Naive thymus-derived CD4-positive, alpha-beta T cell (primary cell): ENCODE data around the gene CNTF. TPM values are rescaled to one million over a fixed set of nuclear protein-coding genes. Genes with fewer than 3 reads are reported as not detected.

Source experiments
- ATAC-seq: fragments of 150-1000 bp; cut with Tn5 transposase; 2 replicates; pipeline ENCODE4 v1.10.0; 2021; ENCODE audit warnings: mild to moderate bottlenecking, moderate library complexity
- CTCF ChIA-PET: fragments of 350-600 bp; sonication (Branson Sonifier 250); formaldehyde crosslinking; loops from one replicate; lab custom pipeline; 2021; ENCODE audit warnings: antibody characterized with exemption; lab: Charles Lee
- POLR2A ChIA-PET: fragments of 350-600 bp; sonication (Branson Sonifier 250); formaldehyde crosslinking; loops from one replicate; lab custom pipeline; 2021; ENCODE audit warnings: antibody characterized with exemption, inconsistent platforms; lab: Charles Lee
- DNase-seq, 9 donors: peaks; one replicate each; pipeline versions ENCODE4 v3.0.0 to v3.0.0-alpha.2; 2020 to 2022; ENCODE audit warnings: mixed read lengths in 1 of 9
- H3K27ac ChIP-seq: one replicate; pipeline ENCODE4 v1.7.0; 2013; ENCODE audit warnings: mild to moderate bottlenecking, low read depth, low read length, moderate library complexity
- H3K27me3 ChIP-seq, 2 donors: one replicate each; pipeline ENCODE4 v1.7.0; 2013; ENCODE audit warnings: low read length in 2 of 2, mild to moderate bottlenecking in 2 of 2, moderate library complexity in 2 of 2; ENCODE audit not compliant: control insufficient read depth in 2 of 2, insufficient read depth in 2 of 2
- H3K36me3 ChIP-seq, 3 experiments: 1 replicate in 2 of 3; 2 replicates in 1 of 3; pipeline ENCODE4 v1.7.0; 2013; ENCODE audit warnings: low read length in 3 of 3, mild to moderate bottlenecking in 3 of 3, moderate library complexity in 1 of 3; ENCODE audit not compliant: insufficient read depth in 3 of 3, control insufficient read depth in 2 of 3
- H3K4me1 ChIP-seq, 2 donors: one replicate each; pipeline ENCODE4 v1.7.0; 2013; ENCODE audit warnings: low read length in 2 of 2, mild to moderate bottlenecking in 2 of 2, moderate library complexity in 1 of 2; ENCODE audit not compliant: control insufficient read depth in 2 of 2, insufficient read depth in 2 of 2
- H3K4me3 ChIP-seq: 2 replicates; pipeline ENCODE4 v1.7.0; 2013; ENCODE audit warnings: mild to moderate bottlenecking, low read length
- H3K9me3 ChIP-seq, 3 experiments: 1 replicate in 2 of 3; 2 replicates in 1 of 3; pipeline ENCODE4 v1.7.0; 2013; ENCODE audit warnings: low read length in 3 of 3; ENCODE audit not compliant: control insufficient read depth in 2 of 3
- H3K27ac Mint-ChIP-seq, 9 donors: one replicate each; pipeline ENCODE4 v1.8.0; 2020 to 2022; ENCODE audit warnings: mixed read lengths in 9 of 9, mild to moderate bottlenecking in 8 of 9, moderate library complexity in 5 of 9, inconsistent platforms in 2 of 9
- H3K27me3 Mint-ChIP-seq, 5 donors: one replicate each; pipeline ENCODE4 v1.8.0; 2021 to 2022; ENCODE audit warnings: mixed read lengths in 5 of 5, mild to moderate bottlenecking in 1 of 5
- H3K36me3 Mint-ChIP-seq, 5 donors: one replicate each; pipeline ENCODE4 v1.8.0; 2020 to 2022; ENCODE audit warnings: mixed read lengths in 5 of 5, mild to moderate bottlenecking in 3 of 5, inconsistent platforms in 1 of 5
- H3K4me1 Mint-ChIP-seq, 7 donors: one replicate each; pipeline ENCODE4 v1.8.0; 2020 to 2022; ENCODE audit warnings: mixed read lengths in 7 of 7, mild to moderate bottlenecking in 3 of 7, inconsistent platforms in 1 of 7
- H3K4me3 Mint-ChIP-seq, 10 donors: one replicate each; pipeline ENCODE4 v1.8.0; 2020 to 2022; ENCODE audit warnings: mild to moderate bottlenecking in 10 of 10, mixed read lengths in 10 of 10, moderate library complexity in 6 of 10, inconsistent platforms in 2 of 10
- H3K9me3 Mint-ChIP-seq, 11 donors: one replicate each; pipeline ENCODE4 v1.8.0; 2020 to 2022; ENCODE audit warnings: mixed read lengths in 11 of 11, mild to moderate bottlenecking in 4 of 11, inconsistent platforms in 1 of 11, moderate library complexity in 1 of 11
- intact Hi-C, 2 donors: fragments of 100-400 bp; cut with micrococcal nuclease; formaldehyde crosslinking; loops; one replicate each; pipeline ENCODE4 v1.15.1; 2023
- polyA plus RNA-seq, 2 donors: library from polyadenylated mRNA; unstranded; fragments of 300-500 nt; fragmentation: Illumina TruSeq; gene quantifications; one replicate each; pipeline ENCODE4 v1.2.3, GENCODE V29; 2021
- total RNA-seq, 6 experiments: library from RNA in 5 of 6; stranded (reverse) in 5 of 6; gene quantifications; 1 replicate in 5 of 6; 2 replicates in 1 of 6; pipeline ENCODE4 v1.2.3 and lab custom pipeline; 2021 to 2026

Gene CNTF
- total and polyA plus RNA-seq, 7 experiments from 2014 or later, result 0.10 to 4.9 (median 3.7) TPM; not detected in 1

GRCh38 chr11:58592760-58593472 is 29.5 kb upstream of the CNTF start:
- Histone ChIP-seq H3K4me3 (no peak overlapping the region), H3K27ac (no peak overlapping the region), H3K36me3 (peaks cover 0 to 8% (median 0%) of the 10 kb centered on the region in 3 experiments), H3K9me3 (no peaks in the 10 kb centered on the region), H3K27me3 (no peaks in the 10 kb centered on the region), H3K4me1 (peaks cover 0 to 26% of the 10 kb centered on the region in 2 donors)
- peaks cover 39 to 96% (median 88%) of the 10 kb centered on the region in 7 donors for H3K4me1 Mint-ChIP-seq
- H3K27ac Mint-ChIP-seq, result peak overlapping the region in 8 of 9 donors; percentile 3 to 60 (median 43)
- no peaks in the 10 kb centered on the region for H3K9me3 Mint-ChIP-seq
- intact Hi-C loops, result loop anchor here in 1 of 2 donors (1.0 kb wide), 1 partner anchor 11 kb away; no protein-coding TSS in a partner anchor
- DNase-seq (peak in 1 of 9 donors; percentile 31), ATAC-seq (peak; percentile 37)
- CTCF ChIA-PET, result interaction anchor here (0.7 kb wide), 1 partner anchor 37 kb away, joined by 3 read pairs; no protein-coding TSS in a partner anchor
- POLR2A ChIA-PET, result interaction anchor here (1.3 kb wide), 1 partner anchor 17 kb away, joined by 4 read pairs; the partner anchor contains the start of gene LPXN
- peaks cover 6 to 23% (median 14%) of the 10 kb centered on the region in 5 donors for H3K36me3 Mint-ChIP-seq
- no peaks in the 10 kb centered on the region for H3K27me3 Mint-ChIP-seq
- H3K4me3 Mint-ChIP-seq, result peak overlapping the region in 2 of 10 donors; percentile 5 to 24

DNA sequence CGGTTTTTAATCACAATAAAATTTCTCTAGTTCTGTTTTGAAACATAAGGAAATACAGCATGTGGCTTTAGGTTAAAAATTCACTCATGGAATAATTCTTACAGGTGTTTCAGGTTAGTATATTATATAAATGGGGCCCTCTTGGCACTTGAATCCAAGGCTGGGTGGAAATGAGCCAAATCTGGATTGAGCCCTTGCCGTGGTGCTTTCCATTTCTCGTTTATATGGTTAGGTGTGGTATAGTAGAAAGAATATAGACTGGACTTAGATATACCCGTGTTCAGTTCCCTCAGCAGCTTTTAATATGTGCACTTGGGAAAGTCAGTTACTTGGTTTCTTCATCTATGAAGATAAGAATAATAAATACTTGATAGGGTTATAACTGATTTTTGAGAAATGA is 27.6 kb upstream of the CNTF start:
- CTCF ChIA-PET, result interaction anchor here (0.6 to 1.3 kb wide), 3 partner anchors 9 to 35 kb away, joined by 3 read pairs; no protein-coding TSS in a partner anchor
- Mint-ChIP-seq H3K9me3 (no peaks in the 10 kb centered on the region), H3K36me3 (peaks cover 6 to 23% (median 16%) of the 10 kb centered on the region in 5 donors), H3K27me3 (no peaks in the 10 kb centered on the region), H3K4me1 (peaks cover 37 to 96% (median 92%) of the 10 kb centered on the region in 7 donors), H3K27ac (peak overlapping the region in 7 of 9 donors; percentile 16 to 84 (median 61)), H3K4me3 (no peak overlapping the region)
- POLR2A ChIA-PET, result no interaction called here
- intact Hi-C loops, result no loop called here
- H3K36me3 ChIP-seq, result peaks cover 0 to 8% (median 0%) of the 10 kb centered on the region in 3 experiments
- H3K27ac ChIP-seq, result no peak overlapping the region
- ATAC-seq (no peak), DNase-seq (no peak)
- H3K4me1 ChIP-seq, result peaks cover 0 to 34% of the 10 kb centered on the region in 2 donors
- no peaks in the 10 kb centered on the region for H3K27me3 ChIP-seq
- H3K4me3 ChIP-seq, result no peak overlapping the region
- H3K9me3 ChIP-seq, result no peaks in the 10 kb centered on the region

- ATAC-seq (no peak), DNase-seq (no peak)
- intact Hi-C loops, result loop anchor here in 1 of 2 donors (1.0 kb wide), 1 partner anchor 9 kb away; no protein-coding TSS in a partner anchor
- Mint-ChIP-seq H3K27ac (peak overlapping the region; percentile 42 to 89 (median 68)), H3K4me3 (peak overlapping the region in 8 of 10 donors; percentile 26 to 77 (median 58)), H3K4me1 (peaks cover 46 to 98% (median 92%) of the 10 kb centered on the region in 7 donors), H3K27me3 (no peaks in the 10 kb centered on the region), H3K9me3 (no peaks in the 10 kb centered on the region), H3K36me3 (peaks cover 6 to 17% (median 16%) of the 10 kb centered on the region in 5 donors)
- peaks cover 0 to 34% of the 10 kb centered on the region in 2 donors for H3K4me1 ChIP-seq
- peak overlapping the region; percentile 11 for H3K27ac ChIP-seq
- H3K4me3 ChIP-seq, result no peak overlapping the region
- no peaks in the 10 kb centered on the region for H3K27me3 ChIP-seq
- ChIA-PET CTCF (interaction anchor here (1.8 kb wide), 1 partner anchor 28 kb away, joined by 5 read pairs; no protein-coding TSS in a partner anchor), POLR2A (interaction anchor here (1.0 kb wide), 1 partner anchor 29 kb away, joined by 3 read pairs; no protein-coding TSS in a partner anchor)
- peaks cover 0 to 8% (median 0%) of the 10 kb centered on the region in 3 experiments for H3K36me3 ChIP-seq
- no peaks in the 10 kb centered on the region for H3K9me3 ChIP-seq
Observed at GRCh38 chr11:58596621-58597020, 25.8 kb upstream of the CNTF start.

- CTCF ChIA-PET, result interaction anchor here (0.6 to 1.8 kb wide), 3 partner anchors 12 to 29 kb away, joined by 3 to 5 read pairs (median 4); no protein-coding TSS in a partner anchor
- POLR2A ChIA-PET, result interaction anchor here (0.5 to 1.3 kb wide), 4 partner anchors 12 to 1018 kb away, joined by 3 to 5 read pairs (median 4); partner anchors contain the start of gene OSBP
Observed at GRCh38 chr11:58597486-58598144, 24.9 kb upstream of the CNTF start.

GRCh38 chr11:58600510-58600909 is 22.0 kb upstream of the CNTF start:
- peaks cover 53 to 100% (median 95%) of the 10 kb centered on the region in 7 donors for H3K4me1 Mint-ChIP-seq
- intact Hi-C loops, result no loop called here
- peak overlapping the region in 3 of 10 donors; percentile 1 to 42 (median 7) for H3K4me3 Mint-ChIP-seq
- Histone ChIP-seq H3K4me3 (no peak overlapping the region), H3K27ac (no peak overlapping the region), H3K36me3 (peaks cover 0 to 4% (median 0%) of the 10 kb centered on the region in 3 experiments), H3K4me1 (peaks cover 8 to 28% of the 10 kb centered on the region in 2 donors), H3K27me3 (no peaks in the 10 kb centered on the region), H3K9me3 (no peaks in the 10 kb centered on the region)
- POLR2A ChIA-PET, result no interaction called here
- H3K27ac Mint-ChIP-seq, result peak overlapping the region in 4 of 9 donors; percentile 11 to 51 (median 27)
- DNase-seq (no peak), ATAC-seq (no peak)
- CTCF ChIA-PET, result no interaction called here
- no peaks in the 10 kb centered on the region for H3K27me3 Mint-ChIP-seq
- H3K9me3 Mint-ChIP-seq, result no peaks in the 10 kb centered on the region
- H3K36me3 Mint-ChIP-seq, result peaks cover 5 to 33% (median 25%) of the 10 kb centered on the region in 5 donors

More at GRCh38 chr11:58597486-58598144, 24.9 kb upstream of the CNTF start:
- ATAC-seq (peak; percentile 36), DNase-seq (peak in 1 of 9 donors; percentile 5)
- Histone ChIP-seq H3K27me3 (no peaks in the 10 kb centered on the region), H3K4me1 (peaks cover 0 to 29% of the 10 kb centered on the region in 2 donors), H3K27ac (peak overlapping the region; percentile 50), H3K4me3 (no peak overlapping the region), H3K9me3 (no peaks in the 10 kb centered on the region), H3K36me3 (peaks cover 0 to 3% (median 0%) of the 10 kb centered on the region in 3 experiments)
- H3K4me3 Mint-ChIP-seq, result peak overlapping the region in 9 of 10 donors; percentile 21 to 77 (median 62)
- H3K27me3 Mint-ChIP-seq, result no peaks in the 10 kb centered on the region
- H3K36me3 Mint-ChIP-seq, result peaks cover 3 to 22% (median 16%) of the 10 kb centered on the region in 5 donors
- H3K9me3 Mint-ChIP-seq, result no peaks in the 10 kb centered on the region
- peaks cover 48 to 100% (median 94%) of the 10 kb centered on the region in 7 donors for H3K4me1 Mint-ChIP-seq
- intact Hi-C loops, result no loop called here
- peak overlapping the region in 8 of 9 donors; percentile 61 to 89 (median 74) for H3K27ac Mint-ChIP-seq
